EL (cell line): Measurements from ENCODE around the gene LIPI.
"Not testable (repeated sequence)": the region's sequence is repeated elsewhere in the genome, so short reads cannot be mapped to it uniquely, and the experiment has no call there.

Experiments
- DNase-seq: peaks from one replicate; pipeline ENCODE4 v3.0.0-alpha.2; 2016

LIPI gene

DNA sequence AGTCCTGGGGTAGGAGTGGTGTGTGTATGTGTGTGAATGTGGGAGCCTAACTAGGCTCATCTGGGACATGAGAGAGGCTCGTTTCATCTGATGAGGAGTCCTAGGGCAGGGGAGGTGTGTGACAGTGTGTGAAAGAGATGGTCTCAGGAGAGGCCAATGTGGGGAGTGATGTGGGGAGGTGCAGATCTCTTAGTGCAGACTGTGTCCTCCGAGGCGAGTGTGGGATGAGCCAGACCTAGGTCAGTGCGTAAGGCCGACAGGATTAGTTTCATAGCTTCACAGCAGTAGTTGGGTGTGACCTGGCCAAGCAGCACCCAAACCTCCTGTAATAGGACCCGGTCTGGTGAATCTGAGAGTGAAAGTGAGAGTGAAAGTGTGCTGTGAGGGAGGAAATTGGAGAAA, 94.7 kb downstream of the LIPI start:
- no peak for DNase-seq

DNA sequence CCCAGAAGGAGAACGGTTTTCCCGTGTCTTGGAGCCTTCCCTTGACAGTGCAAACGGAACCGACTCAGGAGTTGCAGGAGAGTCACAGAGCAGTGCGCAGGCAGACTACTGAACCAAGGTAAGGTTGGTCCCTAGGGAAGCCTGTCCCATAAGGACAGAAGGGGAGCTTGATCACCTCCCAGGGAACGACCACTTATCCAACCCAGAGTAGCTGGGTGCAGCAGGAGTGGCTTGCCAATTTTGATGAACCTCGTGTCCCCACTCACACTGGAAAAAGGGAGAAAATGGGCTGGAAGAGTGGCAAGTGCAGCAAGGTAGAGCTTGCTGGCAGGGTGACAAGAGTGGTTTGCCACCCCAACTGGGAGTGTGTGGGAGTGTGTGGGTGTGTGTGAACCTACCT, 95.1 kb downstream of the LIPI start:
- no peak for DNase-seq

DNA sequence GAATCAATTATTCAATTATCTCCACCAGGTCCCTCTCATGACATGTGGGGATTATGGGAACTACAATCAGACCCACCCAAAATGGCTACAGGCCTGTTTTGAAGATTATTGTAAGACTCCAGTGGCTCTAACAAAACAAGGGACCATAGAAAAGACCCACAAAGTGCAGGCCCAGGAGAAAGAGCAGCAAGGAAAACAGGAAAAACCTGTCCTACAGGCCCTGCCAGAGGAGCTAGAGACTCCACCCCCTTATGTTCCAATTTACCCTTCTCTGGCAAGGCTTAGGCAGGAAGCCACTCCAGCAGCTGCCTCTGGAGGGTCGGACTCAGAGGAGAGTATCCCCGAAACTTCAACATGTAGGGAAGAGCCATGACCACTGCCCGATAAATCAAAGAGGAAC, 96.5 kb downstream of the LIPI start:
- no peak for DNase-seq

DNA sequence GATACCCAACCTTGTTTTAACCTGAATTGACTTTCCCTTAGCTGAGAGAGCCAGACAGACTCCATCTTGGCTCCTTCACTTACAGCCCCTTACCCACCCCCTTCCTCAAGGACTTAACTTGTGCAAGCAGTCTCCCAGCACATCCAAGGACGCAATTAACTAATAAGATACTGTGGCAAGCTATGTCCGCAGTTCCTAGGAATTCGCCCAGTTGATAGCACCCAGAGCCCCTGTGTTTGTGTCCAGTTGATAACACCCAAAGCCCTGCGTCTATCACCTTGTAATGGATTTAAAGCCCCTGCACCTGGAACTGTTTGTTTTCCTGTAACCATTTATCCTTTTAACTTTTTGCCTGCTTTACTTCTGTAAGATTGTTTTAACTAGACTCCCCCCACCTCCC, 106.2 kb downstream of the LIPI start:
- not testable (repeated sequence) for DNase-seq

- no peak for DNase-seq
Observed at GRCh38 chr21:14099570-14099969, 111.2 kb downstream of the LIPI start.

- no peak for DNase-seq
Observed at GRCh38 chr21:14097881-14098499, 112.8 kb downstream of the LIPI start.

DNA sequence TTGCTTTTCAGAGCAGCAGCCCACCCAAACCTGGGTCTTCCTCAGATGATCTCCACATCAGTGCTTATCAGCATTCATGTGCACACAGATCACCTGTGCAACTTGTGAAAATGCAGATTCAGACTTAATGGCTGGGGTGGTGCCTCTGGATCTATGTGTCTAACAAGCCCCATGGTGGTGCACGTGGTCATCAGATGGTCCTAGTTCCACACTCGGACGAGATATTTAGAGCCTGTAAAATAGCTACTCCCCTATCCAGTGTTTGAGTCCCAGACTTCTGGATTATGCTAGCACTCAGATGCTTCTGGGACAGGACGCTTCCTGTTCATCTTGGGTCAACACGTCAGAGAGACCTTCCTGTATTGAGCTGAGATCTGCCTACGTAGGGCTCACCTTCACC, 114.2 kb downstream of the LIPI start:
- no peak for DNase-seq

- DNase-seq, result no peak
Observed at GRCh38 chr21:14096172-14096571, 114.6 kb downstream of the LIPI start.

GRCh38 chr21:14095056-14095455, 115.7 kb downstream of the LIPI start:
- DNase-seq, result no peak

- DNase-seq, result no peak
Observed at GRCh38 chr21:14092834-14093560, 117.8 kb downstream of the LIPI start.

DNA sequence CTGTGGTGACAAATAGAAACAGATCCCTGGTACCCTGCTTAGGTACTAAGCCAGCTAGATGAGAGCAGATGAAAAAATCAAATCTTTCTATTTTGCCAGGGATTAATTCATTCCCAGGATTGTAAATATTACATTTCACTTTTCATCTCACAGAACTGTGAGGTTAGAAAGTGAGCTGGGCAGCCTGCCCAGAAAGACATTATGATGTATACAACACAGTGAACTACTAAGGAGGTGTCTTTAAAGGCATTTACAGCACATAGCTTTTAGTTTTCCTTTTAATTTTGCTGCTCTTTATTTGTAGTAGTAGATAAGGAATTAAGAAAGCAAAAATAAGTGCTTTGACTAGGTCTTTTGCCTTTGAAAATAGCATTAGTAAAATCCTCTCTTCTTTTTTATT, 120.6 kb downstream of the LIPI start:
- DNase-seq, result peak; percentile 15

DNA sequence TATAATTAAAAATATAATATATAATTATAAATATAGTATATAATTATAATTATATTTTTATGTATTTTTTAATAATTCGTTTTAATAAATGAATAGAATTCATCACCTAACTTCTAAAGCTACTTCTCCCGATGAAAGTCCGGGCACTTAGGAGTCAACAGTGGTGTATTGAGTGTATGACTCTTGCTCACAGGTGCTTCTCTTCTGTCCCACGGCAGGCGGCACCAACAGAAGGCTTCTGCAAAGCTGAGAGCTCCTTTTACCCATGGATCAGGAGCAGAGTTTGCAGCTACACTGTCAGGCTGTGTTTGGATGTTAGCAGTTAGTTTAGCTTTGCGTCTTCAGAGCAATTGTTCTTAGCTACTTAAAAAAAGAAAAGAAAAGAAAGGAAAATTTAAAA, 122.4 kb downstream of the LIPI start:
- DNase-seq, result no peak

- no peak for DNase-seq
Observed at GRCh38 chr21:14086553-14086952, 124.2 kb downstream of the LIPI start.

- no peak for DNase-seq
Observed at GRCh38 chr21:14084701-14085100, 126.1 kb downstream of the LIPI start.

DNA sequence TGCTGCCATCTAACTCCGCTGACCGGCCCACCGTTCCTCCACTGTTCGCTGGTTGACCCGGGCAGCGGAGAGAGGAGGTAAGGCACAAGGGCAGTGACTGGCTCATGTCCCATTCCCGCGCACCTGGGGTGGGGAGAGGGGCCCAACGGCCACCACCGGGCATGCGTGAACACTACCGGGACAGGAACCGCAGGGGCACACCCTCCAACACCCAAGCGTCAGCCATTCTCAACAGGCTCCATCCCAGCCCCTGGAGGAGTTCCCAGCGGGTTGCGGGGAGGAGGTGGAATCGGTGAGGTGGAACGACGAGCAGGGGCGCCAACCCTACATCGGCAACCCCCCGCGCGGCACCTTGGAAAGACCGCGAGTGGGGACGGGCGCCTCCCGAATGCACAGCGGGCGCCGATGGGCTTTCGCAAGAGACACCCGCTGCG, 126.7 kb downstream of the LIPI start:
- no peak for DNase-seq

GRCh38 chr21:14080764-14081096, 130.0 kb downstream of the LIPI start:
- DNase-seq, result no peak

DNA sequence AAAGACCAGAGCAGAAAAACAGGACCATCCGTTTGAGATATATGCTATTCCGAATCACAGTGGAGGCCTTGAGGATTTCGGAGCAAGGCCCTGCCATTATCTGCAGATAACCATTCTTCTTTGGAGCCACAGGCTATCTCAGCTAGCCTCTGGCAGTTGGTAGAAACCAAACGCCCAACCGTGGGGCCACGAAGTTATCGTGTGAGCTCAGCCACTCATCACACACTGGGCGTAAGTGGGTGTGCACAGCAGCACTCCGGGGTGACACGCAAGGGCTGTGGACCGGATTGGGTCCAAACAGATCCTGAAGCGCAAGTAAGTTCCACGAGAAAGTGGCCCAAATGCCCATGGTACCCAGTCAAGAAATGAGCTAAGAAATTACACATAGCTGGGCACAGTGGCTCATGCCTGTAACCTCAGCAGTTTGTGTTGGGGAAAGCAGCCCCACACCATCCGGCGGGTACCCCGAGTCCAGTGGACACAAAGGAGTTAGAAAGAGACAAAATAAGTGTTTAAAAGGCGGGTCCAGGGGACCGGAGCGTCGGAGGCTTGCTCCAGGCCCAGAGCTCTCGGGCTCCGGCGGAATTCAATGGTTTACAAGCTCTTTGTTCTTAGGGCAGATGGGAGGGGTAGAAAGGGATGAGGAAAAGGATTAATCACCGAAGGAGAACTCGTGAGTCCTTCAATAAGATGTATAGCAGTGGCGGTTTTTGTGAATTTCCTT, 130.6 kb downstream of the LIPI start:
- no peak for DNase-seq

DNA sequence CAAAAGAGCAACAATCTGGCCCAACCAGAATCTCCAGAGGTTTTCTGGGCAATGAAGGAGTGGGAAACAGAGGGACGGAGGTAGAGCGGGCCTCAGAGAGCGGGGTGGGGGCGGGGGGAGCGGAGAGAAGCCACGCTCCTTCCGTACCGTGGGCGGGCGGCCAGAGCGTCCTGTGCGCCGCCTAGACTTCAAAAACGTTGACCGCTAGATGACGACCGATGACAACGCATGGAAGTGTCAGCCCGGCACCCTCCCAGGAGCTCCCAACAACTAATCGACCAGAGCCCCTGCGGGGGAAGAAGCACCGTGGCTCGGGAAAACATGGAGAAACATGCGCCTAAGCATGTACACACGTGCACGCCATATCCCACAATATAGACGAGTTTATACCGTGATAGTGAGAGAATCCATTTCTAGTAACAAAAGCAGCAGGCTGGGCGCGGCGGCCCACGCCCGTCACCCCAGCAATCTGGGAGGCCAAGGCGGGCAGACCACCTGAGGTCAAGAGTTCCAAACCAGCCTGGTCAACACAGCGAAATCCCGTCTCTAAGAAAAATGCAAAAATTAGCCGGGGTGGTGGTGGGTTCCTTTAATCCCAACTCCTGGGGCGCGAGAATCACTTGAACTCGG, 131.9 kb downstream of the LIPI start:
- no peak for DNase-seq

GRCh38 chr21:14076143-14076806, 134.5 kb downstream of the LIPI start:
- DNase-seq, result peak; percentile 5

DNA sequence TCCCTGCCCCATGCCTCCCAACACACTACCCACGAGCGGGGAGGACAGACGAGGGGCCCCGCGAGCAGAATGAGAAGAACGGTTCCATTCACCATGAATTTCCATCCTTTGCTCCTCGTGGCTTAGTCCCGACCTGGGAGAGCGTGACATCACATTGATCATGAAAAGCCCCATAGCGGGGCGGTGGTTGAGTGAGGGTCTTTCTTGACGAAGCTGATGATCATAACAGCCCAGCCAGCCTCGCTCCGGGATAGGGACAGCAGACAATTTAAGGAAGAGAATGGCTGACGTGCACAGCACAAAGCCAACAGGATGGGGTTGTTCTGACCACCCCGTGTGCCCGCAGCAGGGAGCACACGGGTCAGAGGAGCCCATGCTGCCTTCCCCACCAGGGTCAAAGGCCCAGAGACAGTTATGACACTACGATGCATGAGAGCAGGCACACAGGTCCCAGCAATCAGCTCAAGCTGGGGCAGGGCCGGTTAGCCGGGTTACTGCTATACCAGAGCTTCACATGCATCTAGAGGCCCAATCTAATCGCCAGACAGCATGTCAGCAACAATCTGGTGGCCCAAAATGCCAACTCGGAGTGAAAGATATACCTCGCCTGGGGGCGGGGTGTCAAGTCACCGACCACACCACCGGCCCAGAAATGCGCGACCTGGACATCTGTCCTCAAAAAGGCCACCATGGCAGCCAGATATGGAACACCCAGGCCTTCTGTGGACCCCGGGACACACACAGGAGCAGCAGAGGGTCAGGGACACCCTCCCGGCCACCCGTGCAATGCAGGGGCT, 135.2 kb downstream of the LIPI start:
- no peak for DNase-seq

GRCh38 chr21:14074177-14074576, 136.6 kb downstream of the LIPI start:
- no peak for DNase-seq

DNA sequence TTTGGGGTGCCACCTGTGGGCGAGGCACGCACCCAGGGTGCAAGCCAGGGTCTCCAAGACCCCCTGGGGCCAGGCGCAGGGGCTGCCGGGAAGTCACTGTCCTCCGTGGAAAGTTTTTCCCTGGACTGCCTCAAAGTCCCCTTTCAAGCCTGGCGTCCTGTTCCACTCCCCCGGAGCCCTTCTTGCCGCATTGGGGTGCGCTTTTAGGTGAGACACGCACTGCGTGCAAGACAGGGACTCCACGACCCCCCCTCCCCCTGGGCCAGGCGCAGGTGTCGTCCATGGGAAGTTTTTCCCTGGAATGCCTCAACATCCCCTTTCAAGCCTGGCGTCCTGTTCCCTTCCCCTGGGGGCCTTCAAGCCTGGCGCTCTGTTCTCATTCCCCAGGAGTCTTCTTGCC, 137.1 kb downstream of the LIPI start:
- DNase-seq, result no peak
